ENCODE results near the gene GNB2.

- no peak for TF ChIP-seq CTCF (IDR thresholded peaks at IDR 0.05; ENCODE audit: low read depth, low read length, missing input control)
- peak; percentile 34 for TF ChIP-seq FOXA1 (IDR thresholded peaks at IDR 0.05)
- TF ChIP-seq RAD21 (IDR thresholded peaks at IDR 0.05): peak; percentile 5 to 39
- TF ChIP-seq MAX (IDR thresholded peaks at IDR 0.05): peak; percentile 84
Measured at GRCh38 chr7:100673302-100673941, at the start of gene GNB2.

All from liver (tissue), 3 donors.